ENCODE measurements around the gene PLPP1.

- TF ChIP-seq EZH2 (optimal IDR thresholded peaks at IDR 0.05; ENCODE audit: low read depth, low read length) (no peak), CTCF (IDR thresholded peaks at IDR 0.05; ENCODE audit: low read length) (no peak), EZH2phosphoT487 (IDR thresholded peaks at IDR 0.05; ENCODE audit: low read length) (no peak)
These were observed 39.5 kb downstream of the PLPP1 start for GRCh38 chr5:55495216-55495615.
